DND-41 (cell line): ENCODE data around the gene HP1BP3.
"Not testable (repeated sequence)": the region's sequence is repeated elsewhere in the genome, so short reads cannot be mapped to it uniquely, and the experiment has no call there.

Source experiments
- EZH2 ChIP-seq: IDR thresholded peaks from 3 replicates; pipeline ENCODE4 v1.6.1; 2012; ENCODE audit warnings: borderline replicate concordance, low read depth, mild to moderate bottlenecking, moderate library complexity, low read length, inconsistent platforms; ENCODE audit not compliant: severe bottlenecking
- TF ChIP-seq, protein P1 (sequence below): IDR thresholded peaks from 2 replicates; pipeline ENCODE4 v1.5.1; 2012; ENCODE audit warnings: borderline replicate concordance, low read length, moderate library complexity, mild to moderate bottlenecking; ENCODE audit not compliant: poor library complexity, severe bottlenecking; ENCODE audit errors: extremely low read depth

DNA sequence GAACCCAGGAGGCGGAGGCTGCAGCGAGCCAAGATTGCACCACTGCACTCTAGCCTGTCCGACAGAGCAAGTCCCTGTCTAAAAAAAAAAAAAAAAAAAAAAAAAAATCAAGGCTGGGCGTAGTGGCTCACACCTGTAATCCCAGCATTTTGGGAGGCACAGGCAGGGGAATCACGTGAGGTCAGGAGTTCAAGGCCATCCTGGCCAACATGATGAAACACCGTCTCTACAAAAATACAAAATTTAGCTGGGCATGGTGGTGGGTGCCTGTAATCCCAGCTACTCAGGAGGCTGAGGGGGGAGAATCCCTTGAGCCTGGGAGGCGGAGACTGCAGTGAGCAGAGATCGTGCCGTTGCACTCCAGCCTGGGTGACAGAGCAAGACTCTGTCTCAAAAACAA is 2.5 kb upstream of the HP1BP3 start:
- TF ChIP-seq, protein P1, sequence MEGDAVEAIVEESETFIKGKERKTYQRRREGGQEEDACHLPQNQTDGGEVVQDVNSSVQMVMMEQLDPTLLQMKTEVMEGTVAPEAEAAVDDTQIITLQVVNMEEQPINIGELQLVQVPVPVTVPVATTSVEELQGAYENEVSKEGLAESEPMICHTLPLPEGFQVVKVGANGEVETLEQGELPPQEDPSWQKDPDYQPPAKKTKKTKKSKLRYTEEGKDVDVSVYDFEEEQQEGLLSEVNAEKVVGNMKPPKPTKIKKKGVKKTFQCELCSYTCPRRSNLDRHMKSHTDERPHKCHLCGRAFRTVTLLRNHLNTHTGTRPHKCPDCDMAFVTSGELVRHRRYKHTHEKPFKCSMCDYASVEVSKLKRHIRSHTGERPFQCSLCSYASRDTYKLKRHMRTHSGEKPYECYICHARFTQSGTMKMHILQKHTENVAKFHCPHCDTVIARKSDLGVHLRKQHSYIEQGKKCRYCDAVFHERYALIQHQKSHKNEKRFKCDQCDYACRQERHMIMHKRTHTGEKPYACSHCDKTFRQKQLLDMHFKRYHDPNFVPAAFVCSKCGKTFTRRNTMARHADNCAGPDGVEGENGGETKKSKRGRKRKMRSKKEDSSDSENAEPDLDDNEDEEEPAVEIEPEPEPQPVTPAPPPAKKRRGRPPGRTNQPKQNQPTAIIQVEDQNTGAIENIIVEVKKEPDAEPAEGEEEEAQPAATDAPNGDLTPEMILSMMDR = not testable (repeated sequence)
- not testable (repeated sequence) for TF ChIP-seq EZH2
